Measurements from ENCODE around the gene MRC2. TPM values are rescaled to one million over a fixed set of nuclear protein-coding genes. Genes with fewer than 3 reads are reported as not detected.
A peak's percentile ranks its signal among the peaks of the same experiment; 100 is the strongest.
"Not testable (repeated sequence)": the region's sequence is repeated elsewhere in the genome, so short reads cannot be mapped to it uniquely, and the experiment has no call there.

MRC2 gene
- total RNA-seq, 2 experiments from 2014 or later: 1.7 to 2.3 TPM

- ATAC-seq: no peak
- Mint-ChIP-seq H3K9me3 (ENCODE audit: insufficient read depth) (no peaks in the 10 kb centered on the region), H3K27ac (no peak overlapping the region), H3K4me1 (ENCODE audit: low read depth) (no peaks in the 10 kb centered on the region), H3K27me3 (ENCODE audit: low read depth) (no peaks in the 10 kb centered on the region), H3K36me3 (ENCODE audit: low read depth) (no peaks in the 10 kb centered on the region), H3K4me3 (no peak overlapping the region)
- ChIA-PET CTCF (interaction anchor here (0.6 to 0.7 kb wide), 2 partner anchors 133 to 633 kb away, joined by 3 read pairs; no protein-coding TSS in a partner anchor), POLR2A (no interaction called here)
- no peak for DNase-seq
Measured at GRCh38 chr17:62693616-62694409, 66.3 kb downstream of the MRC2 start.

- H3K4me3 Mint-ChIP-seq; H3K27ac Mint-ChIP-seq; ATAC-seq; H3K9me3 Mint-ChIP-seq (ENCODE audit: insufficient read depth); H3K36me3 Mint-ChIP-seq (ENCODE audit: low read depth); H3K27me3 Mint-ChIP-seq (ENCODE audit: low read depth); H3K4me1 Mint-ChIP-seq (ENCODE audit: low read depth); DNase-seq; POLR2A ChIA-PET: not testable (repeated sequence)
- CTCF ChIA-PET: interaction anchor here (1.8 kb wide), 1 partner anchor 23 kb away, joined by 4 read pairs; no protein-coding TSS in a partner anchor
Measured at GRCh38 chr17:62695093-62695738, 67.7 kb downstream of the MRC2 start.

- ATAC-seq (no peak), DNase-seq (no peak)
- POLR2A ChIA-PET: no interaction called here
- H3K4me3 Mint-ChIP-seq: no peak overlapping the region
- no peak overlapping the region for H3K27ac Mint-ChIP-seq
- H3K27me3 Mint-ChIP-seq (ENCODE audit: low read depth): peaks cover 3% of the 10 kb centered on the region
- CTCF ChIA-PET: interaction anchor here (1.8 kb wide), 1 partner anchor 24 kb away, joined by 4 read pairs; no protein-coding TSS in a partner anchor
- H3K9me3 Mint-ChIP-seq (ENCODE audit: insufficient read depth): no peaks in the 10 kb centered on the region
- no peaks in the 10 kb centered on the region for H3K36me3 Mint-ChIP-seq (ENCODE audit: low read depth)
- no peaks in the 10 kb centered on the region for H3K4me1 Mint-ChIP-seq (ENCODE audit: low read depth)
Measured at GRCh38 chr17:62696256-62696655, 68.8 kb downstream of the MRC2 start.

- POLR2A ChIA-PET: no interaction called here
- Mint-ChIP-seq H3K27ac (no peak overlapping the region), H3K4me3 (no peak overlapping the region), H3K36me3 (ENCODE audit: low read depth) (no peaks in the 10 kb centered on the region), H3K9me3 (ENCODE audit: insufficient read depth) (no peaks in the 10 kb centered on the region), H3K4me1 (ENCODE audit: low read depth) (no peaks in the 10 kb centered on the region), H3K27me3 (ENCODE audit: low read depth) (peaks cover 3% of the 10 kb centered on the region)
- no peak for DNase-seq
- no peak for ATAC-seq
- CTCF ChIA-PET: no interaction called here
Measured at GRCh38 chr17:62696726-62697490, 69.4 kb downstream of the MRC2 start.

GRCh38 chr17:62698459-62698858 lies 71.0 kb downstream of the MRC2 start:
- H3K27ac Mint-ChIP-seq; H3K27me3 Mint-ChIP-seq (ENCODE audit: low read depth); H3K9me3 Mint-ChIP-seq (ENCODE audit: insufficient read depth); POLR2A ChIA-PET; H3K4me1 Mint-ChIP-seq (ENCODE audit: low read depth); H3K4me3 Mint-ChIP-seq; ATAC-seq; CTCF ChIA-PET; H3K36me3 Mint-ChIP-seq (ENCODE audit: low read depth); DNase-seq: not testable (repeated sequence)

GRCh38 chr17:62700964-62701705 lies 73.7 kb downstream of the MRC2 start:
- ChIA-PET POLR2A (no interaction called here), CTCF (interaction anchor here (1.5 kb wide), 1 partner anchor 29 kb away, joined by 4 read pairs; no protein-coding TSS in a partner anchor)
- no peak overlapping the region for H3K27ac Mint-ChIP-seq
- peaks cover 11% of the 10 kb centered on the region for H3K4me1 Mint-ChIP-seq (ENCODE audit: low read depth)
- H3K36me3 Mint-ChIP-seq (ENCODE audit: low read depth): no peaks in the 10 kb centered on the region
- ATAC-seq: no peak
- DNase-seq: no peak
- H3K9me3 Mint-ChIP-seq (ENCODE audit: insufficient read depth): no peaks in the 10 kb centered on the region
- peaks cover 15% of the 10 kb centered on the region for H3K27me3 Mint-ChIP-seq (ENCODE audit: low read depth)
- H3K4me3 Mint-ChIP-seq: no peak overlapping the region

- no peak overlapping the region for H3K4me3 Mint-ChIP-seq
- DNase-seq: no peak
- H3K9me3 Mint-ChIP-seq (ENCODE audit: insufficient read depth): no peaks in the 10 kb centered on the region
- no peak overlapping the region for H3K27ac Mint-ChIP-seq
- no peak for ATAC-seq
- peaks cover 20% of the 10 kb centered on the region for H3K27me3 Mint-ChIP-seq (ENCODE audit: low read depth)
- POLR2A ChIA-PET: no interaction called here
- H3K4me1 Mint-ChIP-seq (ENCODE audit: low read depth): peaks cover 11% of the 10 kb centered on the region
- H3K36me3 Mint-ChIP-seq (ENCODE audit: low read depth): no peaks in the 10 kb centered on the region
- CTCF ChIA-PET: no interaction called here
Measured at GRCh38 chr17:62701706-62702085, 74.2 kb downstream of the MRC2 start.

GRCh38 chr17:62702746-62703260 lies 75.3 kb downstream of the MRC2 start:
- no peaks in the 10 kb centered on the region for H3K36me3 Mint-ChIP-seq (ENCODE audit: low read depth)
- ATAC-seq: no peak
- CTCF ChIA-PET: interaction anchor here (1.9 kb wide), 1 partner anchor 265 kb away, joined by 7 read pairs; no protein-coding TSS in a partner anchor

GRCh38 chr17:62703261-62703775 lies 75.8 kb downstream of the MRC2 start:
- ChIA-PET POLR2A (no interaction called here), CTCF (interaction anchor here (1.9 kb wide), 1 partner anchor 265 kb away, joined by 7 read pairs; no protein-coding TSS in a partner anchor)
- peaks cover 11% of the 10 kb centered on the region for H3K4me1 Mint-ChIP-seq (ENCODE audit: low read depth)
- no peaks in the 10 kb centered on the region for H3K36me3 Mint-ChIP-seq (ENCODE audit: low read depth)
- no peaks in the 10 kb centered on the region for H3K9me3 Mint-ChIP-seq (ENCODE audit: insufficient read depth)
- H3K4me3 Mint-ChIP-seq: peak overlapping the region; percentile 46
- peaks cover 27% of the 10 kb centered on the region for H3K27me3 Mint-ChIP-seq (ENCODE audit: low read depth)
- no peak overlapping the region for H3K27ac Mint-ChIP-seq
- no peak for ATAC-seq
- no peak for DNase-seq

More at GRCh38 chr17:62702746-62703260, 75.3 kb downstream of the MRC2 start:
- no peak for DNase-seq
- no peak overlapping the region for H3K4me3 Mint-ChIP-seq
- H3K27ac Mint-ChIP-seq: no peak overlapping the region
- H3K9me3 Mint-ChIP-seq (ENCODE audit: insufficient read depth): no peaks in the 10 kb centered on the region
- H3K27me3 Mint-ChIP-seq (ENCODE audit: low read depth): peaks cover 27% of the 10 kb centered on the region
- peaks cover 11% of the 10 kb centered on the region for H3K4me1 Mint-ChIP-seq (ENCODE audit: low read depth)
- POLR2A ChIA-PET: no interaction called here

- H3K27me3 Mint-ChIP-seq (ENCODE audit: low read depth): peaks cover 27% of the 10 kb centered on the region
- peak; percentile 66 for DNase-seq
- POLR2A ChIA-PET: no interaction called here
- peak overlapping the region; percentile 46 for H3K4me3 Mint-ChIP-seq
- ATAC-seq: peak; percentile 98
- no peaks in the 10 kb centered on the region for H3K9me3 Mint-ChIP-seq (ENCODE audit: insufficient read depth)
- H3K4me1 Mint-ChIP-seq (ENCODE audit: low read depth): peaks cover 11% of the 10 kb centered on the region
- H3K27ac Mint-ChIP-seq: no peak overlapping the region
- no peaks in the 10 kb centered on the region for H3K36me3 Mint-ChIP-seq (ENCODE audit: low read depth)
- CTCF ChIA-PET: interaction anchor here (1.3 to 1.9 kb wide), 2 partner anchors 264 to 703 kb away, joined by 3 to 7 read pairs; no protein-coding TSS in a partner anchor
Measured at GRCh38 chr17:62703776-62704380, 76.4 kb downstream of the MRC2 start.

All from activated CD8-positive, alpha-beta T cell treated with anti-CD3 and anti-CD28 coated beads, Interleukin-2, amount 10 ng/mL, durations not matched to agents 7 days and 5 days (primary cell).